HK-2 (cell line): Measurements from ENCODE around the gene CHCHD6.
A peak's percentile ranks its signal among the peaks of the same experiment; 100 is the strongest.

Source experiments
- DNase-seq: peaks from one replicate; pipeline ENCODE4 v3.0.0-alpha.2; 2018; ENCODE audit not compliant: unreplicated experiment

Gene CHCHD6

DNA sequence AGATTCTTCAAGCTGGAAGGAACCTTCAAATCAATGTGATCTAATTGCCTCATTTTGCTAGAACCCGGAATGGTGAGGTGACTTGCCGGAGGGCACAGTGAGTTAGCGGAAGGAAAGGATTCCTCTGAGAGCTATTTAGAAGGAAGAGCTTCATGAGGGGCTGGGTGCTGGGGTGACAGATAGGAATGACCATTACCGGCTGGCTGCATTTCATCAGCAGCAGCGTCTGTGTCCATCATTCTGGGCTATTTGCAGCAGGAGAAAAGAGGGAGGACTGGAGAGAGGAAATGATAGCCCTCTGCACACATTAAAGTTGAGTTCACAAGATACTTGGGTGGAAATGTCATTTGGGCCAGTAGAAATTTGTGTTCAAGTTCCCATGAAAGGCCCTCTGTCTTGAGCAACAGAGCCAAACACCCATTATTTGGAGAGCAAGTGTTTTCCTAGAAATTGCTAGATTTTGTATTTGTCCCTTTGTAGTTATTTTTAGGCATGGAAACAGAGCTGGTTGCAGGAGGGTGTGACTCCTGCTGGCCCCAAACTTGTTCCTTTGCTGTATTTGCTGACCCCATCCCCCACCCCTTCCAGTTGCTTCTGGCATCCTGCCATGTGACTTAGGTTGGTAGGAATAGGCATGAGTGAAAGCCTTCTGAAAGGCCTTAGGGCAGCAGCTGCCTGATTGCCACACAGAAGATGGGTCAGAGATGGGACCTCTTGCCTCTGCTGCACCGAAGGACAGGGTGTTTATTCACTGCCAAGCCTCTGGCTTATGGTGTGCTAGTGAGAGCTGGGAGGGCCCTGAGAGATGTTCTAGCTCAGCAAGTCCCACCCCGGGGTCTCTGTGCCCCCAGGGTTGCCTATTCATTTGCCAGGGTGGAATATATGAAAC is 191.4 kb downstream of the CHCHD6 start:
- DNase-seq: no peak

DNA sequence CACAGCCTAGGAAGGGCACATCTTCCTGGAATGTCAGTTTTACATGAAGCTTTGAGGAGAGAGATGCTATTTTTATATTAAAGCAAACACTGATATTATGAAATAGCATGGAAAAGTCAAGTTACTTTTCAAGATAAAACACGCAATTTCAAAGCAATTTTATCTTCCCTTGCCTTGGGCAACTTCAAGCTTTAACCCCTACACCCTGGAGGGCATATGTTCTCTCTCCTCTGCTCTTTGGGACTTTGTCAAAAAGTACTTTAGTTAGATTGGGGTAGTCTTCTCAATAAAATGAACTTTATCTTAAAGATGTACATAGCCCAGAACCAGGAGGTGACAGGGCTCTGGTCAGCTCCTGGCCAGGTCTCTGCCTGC is 192.0 kb downstream of the CHCHD6 start:
- DNase-seq: no peak

DNA sequence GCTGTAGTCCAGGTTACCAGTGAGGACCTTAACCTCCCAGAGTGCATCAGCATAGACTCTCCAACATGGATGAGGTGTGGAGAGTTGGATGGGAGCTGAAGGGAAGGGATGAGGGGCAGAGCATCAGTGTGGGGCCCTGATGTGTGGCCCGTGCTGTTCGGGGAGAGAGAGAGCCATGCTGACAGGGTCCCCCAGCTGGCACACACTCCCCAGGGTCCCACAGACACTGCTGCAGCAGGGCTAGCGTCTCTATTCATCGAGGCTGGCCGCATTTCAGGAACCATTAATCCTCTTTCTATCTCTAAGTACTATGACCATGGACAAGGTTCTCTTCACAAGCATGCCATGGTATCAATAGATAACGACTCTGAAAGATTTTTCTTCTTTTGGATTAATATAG is 192.9 kb downstream of the CHCHD6 start:
- DNase-seq: no peak

DNA sequence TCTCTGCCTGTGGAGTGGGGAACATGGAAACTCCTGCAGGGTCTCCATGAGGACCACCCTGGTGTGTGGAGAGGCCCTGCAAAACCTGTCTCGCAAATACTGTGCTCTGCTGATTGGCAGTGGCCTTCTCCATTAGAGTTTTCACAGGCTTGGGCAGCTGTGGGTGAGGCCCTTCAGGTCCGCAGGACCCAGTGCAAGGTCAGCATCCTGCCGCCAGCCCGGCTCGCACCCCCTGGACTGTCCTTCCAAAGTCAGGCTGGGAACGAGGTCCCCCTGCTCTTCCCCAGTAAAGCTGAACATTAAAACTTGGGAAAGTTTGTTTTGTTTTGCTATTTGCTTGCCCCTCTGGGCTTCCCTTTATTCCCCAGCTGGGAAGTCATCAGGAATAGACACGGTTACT is 193.9 kb downstream of the CHCHD6 start:
- DNase-seq: no peak

DNA sequence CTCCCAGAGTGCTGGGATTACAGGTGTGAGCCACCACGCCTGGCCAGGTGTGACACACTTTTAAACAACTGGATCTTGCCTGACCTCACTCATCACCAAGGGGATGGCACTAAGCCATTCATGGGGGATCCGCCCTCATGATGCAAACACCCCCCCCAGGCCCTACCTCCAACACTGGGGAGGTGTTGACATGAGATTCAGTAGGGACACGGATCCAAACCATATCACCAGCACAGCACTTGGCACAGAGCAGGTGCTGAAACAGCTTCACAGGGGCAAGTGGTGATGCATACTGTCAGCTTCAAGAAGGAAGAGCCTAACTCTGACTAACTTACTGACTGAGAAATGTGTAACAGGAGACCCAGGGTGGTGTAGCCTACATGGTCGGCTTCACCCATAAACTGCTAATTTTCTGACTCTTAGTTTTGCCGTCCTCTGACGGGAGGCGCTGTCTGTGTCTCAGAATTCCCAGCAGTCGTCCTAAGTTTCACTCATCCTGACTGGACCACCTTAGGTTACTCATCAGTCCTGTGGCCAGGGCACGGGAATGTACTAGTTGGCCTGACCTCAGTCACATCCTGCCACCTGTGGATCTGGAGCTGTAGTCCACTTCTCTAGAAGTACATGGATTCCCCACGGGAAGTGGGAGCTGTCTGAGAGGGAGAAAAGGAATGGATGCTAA is 197.0 kb downstream of the CHCHD6 start:
- no peak for DNase-seq

DNA sequence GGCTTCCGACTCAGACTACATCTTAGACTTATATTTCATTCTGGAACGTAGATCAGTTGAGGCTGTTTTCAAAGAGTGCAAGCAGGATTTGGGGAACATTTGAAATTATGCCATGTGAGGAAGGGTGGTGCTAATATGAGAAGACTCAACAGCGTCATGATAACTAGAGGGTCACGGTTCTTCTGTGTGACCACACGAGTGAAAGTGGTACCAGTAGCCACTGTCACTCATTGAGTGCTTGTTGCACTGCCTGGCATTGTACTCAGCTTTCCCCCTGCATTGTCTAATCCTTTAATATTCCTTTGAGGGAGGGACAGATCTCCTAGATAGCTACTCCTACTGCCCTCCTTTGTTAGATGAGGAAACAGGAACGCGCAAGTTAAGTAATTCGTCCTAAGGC is 197.6 kb downstream of the CHCHD6 start:
- DNase-seq: no peak

DNA sequence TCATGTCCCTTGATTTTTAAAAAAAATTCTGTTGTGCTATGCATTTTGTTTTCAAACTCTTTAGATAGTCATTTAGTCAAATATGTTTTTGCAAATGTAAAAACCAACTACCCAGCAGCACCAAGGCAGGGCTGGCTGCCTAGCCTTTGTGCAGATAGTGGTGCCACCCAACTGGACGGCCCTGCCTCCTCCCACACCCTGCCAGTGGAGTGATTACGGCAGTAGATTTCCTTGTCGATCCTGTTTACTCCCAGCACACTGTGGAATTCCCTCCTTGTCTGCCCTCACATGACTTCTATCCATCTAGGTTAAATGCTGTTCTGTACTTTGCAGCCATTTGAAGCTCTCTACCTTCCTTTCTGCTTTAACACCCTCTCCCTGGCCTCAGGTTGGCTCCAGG is 199.5 kb downstream of the CHCHD6 start:
- no peak for DNase-seq

DNA sequence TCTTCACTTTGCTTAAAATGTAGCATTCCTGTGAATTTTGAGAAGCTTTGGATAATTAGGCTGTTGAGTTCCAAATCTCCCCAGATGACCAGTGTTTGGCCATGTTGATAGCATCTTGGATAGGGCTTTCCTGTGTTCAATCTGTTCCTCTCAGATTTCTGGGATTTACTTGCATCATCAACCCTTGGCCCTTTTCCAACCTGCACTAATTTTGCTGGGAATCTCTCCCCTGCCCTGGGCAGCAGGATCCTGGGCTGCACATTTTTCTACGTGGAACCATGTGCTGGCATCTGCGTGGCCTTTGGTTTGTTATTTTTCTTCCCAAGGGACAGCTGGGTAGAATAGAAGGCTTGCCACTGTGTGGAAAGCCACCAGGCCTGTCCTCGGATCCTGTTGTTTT is 203.5 kb downstream of the CHCHD6 start:
- DNase-seq: no peak

DNA sequence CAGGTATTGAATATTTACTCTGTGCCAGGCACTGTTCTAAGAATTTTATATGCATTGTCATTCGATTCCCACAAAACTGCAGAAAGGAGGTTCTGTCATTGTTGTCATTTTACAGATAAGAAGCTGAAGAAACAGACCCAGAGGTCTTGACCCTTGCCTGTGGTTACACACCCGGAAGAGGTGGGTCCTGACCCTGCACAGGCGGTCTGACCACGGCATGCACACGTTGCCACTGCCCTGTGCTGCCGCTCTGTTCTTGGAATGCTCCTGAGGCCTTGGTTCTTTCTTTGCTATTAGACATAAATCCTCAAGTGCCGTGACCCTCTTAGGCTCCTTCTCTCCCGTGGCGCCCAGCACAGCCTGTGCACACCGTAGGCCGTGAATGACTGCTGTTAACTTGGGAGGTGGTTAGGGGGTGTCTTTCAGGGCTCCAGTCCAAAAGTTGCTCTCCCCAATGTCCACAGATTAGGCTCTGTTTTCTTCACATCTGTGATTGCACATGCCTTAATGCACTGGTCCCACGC is 204.8 kb downstream of the CHCHD6 start:
- DNase-seq: peak; percentile 34

DNA sequence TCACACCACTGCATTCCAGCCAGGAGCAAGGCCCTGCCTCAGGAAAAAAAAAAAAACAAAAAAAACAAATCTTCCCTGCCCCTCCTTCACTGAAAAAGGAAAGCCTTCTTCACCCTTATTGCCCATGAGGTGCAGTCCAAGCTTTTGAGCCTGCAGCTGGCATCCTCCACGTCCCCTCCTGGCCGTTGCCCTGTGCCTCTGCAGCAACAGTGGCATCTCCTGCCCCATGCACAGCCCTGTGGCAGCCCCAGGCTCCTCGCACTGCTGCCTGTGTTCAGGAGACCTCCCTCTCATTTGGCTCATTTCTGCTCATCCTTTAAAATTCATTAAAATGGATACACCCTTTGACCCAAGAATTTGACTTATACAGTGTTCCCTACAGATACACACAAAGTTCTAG is 206.2 kb downstream of the CHCHD6 start:
- no peak for DNase-seq

DNA sequence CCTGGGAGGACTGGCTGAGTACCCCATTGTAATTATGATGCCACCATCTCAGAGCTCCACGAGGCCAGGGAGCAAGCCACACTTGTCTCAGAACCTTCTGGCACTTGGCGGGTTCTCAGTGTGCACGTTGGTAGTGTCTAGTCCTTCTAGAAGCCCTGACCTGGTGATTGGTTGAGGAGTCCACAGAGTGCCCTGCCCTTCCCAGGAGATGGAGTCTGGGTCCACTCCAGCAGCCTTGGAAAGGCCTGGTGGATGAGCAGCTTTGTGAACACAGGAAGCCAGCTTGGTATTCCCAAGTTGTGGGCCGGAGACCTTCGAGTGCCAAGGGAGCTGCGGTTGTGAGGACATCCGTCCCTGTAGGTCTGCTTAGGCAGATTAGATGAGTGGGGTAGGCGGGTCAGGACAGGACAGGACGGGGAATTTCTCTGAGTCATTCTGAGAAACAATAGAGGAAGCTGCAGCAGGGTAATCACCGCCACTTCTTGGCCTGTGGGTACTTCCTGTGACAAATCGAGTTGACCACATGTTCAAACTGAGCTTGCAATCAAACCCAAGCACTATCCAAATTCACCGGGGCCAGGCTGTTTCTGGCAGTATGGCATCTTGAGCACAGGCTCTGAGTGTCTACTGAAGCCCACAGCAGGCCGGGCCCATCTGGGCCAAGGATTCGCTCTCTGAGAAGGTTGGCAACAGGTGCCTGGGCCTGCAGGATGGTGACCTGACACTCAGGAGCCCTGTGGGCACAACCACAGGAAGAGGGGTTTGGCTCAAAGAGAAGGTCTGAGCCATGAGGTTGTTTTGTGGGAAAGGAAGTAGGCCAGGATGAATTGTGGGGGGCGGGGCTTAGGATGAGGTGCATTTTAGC is 207.4 kb downstream of the CHCHD6 start:
- DNase-seq: peak; percentile 93

DNA sequence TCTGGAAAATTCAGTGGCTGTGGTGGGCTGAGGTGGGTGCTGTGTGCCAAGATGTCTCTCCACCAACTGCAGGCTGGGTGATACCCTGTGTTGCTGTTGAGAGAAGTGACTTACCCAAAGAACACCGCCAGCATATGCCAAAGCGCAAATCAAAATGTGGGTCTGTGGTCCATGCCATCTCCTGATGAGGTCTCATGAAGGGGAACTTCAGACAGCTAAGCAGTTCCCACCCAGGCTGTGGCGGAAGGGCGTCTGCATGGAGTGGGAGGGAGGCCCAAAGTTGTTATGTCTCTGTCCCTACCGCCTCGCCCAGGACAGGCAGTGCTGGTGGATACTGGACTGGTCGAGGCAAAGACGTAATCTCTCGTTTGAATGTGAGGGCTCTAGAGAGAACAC is 208.0 kb downstream of the CHCHD6 start:
- DNase-seq: no peak

DNA sequence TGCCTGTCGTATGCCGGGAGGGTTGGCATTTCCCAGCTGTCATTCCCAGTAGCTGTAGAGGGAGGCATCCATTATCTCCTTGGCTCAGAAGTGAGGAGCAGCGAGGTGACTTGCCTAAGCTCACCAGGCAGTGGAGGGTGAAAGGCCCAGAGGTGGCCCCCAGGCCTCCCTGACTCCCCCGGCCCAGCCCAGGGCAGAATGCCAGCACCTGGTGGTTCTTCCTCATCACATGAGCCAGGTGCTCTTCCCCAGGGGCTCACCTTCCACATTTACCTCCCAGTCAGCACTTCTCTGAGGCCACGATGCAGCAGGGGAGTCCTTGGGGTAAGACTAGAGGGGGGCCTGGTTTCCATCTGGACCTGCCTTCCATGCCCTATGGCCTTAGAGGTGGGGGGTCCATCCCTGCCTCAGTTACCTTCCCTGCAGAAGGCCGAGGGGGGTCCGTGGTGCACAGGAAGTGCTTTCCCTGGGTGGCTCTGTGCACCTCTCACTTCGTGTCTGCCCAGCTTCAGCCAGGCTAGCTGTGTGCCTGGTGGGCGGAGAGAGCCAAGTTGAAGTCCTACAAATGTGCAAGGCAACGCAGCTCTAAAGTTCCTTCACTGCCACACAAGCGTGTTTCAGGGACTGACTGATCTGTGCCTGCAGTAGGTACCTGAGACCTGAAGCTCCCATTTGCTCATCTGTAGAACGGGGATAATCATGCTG is 208.6 kb downstream of the CHCHD6 start:
- no peak for DNase-seq

DNA sequence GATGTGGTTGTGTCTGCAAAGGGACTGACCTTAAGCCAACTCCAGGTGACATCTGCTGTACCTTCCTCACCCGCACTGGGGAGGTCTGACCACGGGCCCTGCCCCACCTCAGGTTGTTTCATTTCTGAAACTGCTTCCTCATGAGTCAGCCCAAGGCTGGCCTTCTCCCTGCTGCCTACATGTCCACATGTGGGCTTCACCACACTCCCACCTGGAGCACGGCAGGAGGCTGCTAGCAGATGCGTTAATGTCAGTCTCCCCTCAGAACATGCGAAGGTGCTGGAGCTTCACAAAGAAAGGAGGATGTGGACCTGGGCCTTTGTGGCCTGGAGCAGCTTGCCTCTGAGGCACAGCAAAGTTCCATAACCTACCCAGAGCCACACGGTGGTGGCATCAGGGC is 209.5 kb downstream of the CHCHD6 start:
- peak; percentile 33 for DNase-seq

DNA sequence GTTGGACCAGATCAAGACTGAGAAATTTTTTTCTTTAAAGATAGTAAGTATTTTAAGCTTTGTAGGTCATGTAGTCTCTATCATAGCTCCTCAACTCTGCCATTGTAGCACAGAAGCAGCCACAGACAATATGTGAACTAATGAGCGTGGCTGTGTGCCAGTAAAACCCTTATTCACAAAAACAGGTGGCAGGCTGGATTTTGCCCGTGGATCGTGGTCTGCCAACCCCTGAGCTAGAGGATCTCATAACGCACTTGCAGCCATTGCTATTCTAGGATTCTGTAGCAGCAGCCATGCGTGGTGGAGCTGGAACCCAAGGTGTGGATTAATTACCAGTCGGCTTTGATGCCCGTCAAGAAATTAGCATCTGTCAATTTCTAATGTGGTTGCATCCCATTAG is 210.2 kb downstream of the CHCHD6 start:
- no peak for DNase-seq

DNA sequence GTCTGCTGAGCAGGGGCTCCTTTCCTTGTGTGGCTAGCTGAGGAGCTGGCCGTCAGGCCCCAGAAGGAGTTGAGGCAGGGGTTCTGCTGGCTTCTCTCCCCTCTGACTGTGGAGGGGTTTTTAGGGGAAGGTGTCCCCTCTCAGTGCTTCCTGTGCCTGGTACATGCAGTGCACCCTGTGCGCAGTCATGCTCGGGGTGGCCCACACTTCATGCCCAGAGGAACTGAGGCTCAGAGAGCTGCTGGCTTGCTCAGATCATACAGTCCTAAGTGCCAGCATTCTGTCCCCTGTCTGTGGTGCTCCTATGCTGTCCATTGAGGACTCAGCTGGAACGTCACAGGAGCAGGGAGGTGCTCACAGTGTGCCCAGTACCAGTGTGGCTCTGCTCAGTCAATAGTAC is 211.0 kb downstream of the CHCHD6 start:
- DNase-seq: no peak

DNA sequence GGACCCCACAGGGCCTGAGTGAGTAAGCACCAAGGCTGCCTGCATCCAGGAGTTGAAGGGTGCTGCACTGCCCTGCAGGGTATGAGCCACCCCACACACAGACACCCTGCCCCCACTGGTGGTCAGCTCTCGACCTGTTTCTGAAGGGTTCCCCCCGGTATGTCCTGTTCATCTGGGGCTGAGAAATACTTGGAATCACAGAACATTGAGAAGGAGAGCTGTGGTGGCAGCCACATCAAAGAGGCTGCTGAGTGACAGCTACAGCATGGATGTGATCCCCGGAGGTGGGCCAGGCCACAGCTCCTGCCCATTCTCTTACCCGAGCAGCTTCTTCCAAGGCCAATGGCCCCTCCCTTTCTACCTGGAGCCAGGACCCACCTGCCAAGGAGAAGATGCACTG is 212.5 kb downstream of the CHCHD6 start:
- DNase-seq: no peak

DNA sequence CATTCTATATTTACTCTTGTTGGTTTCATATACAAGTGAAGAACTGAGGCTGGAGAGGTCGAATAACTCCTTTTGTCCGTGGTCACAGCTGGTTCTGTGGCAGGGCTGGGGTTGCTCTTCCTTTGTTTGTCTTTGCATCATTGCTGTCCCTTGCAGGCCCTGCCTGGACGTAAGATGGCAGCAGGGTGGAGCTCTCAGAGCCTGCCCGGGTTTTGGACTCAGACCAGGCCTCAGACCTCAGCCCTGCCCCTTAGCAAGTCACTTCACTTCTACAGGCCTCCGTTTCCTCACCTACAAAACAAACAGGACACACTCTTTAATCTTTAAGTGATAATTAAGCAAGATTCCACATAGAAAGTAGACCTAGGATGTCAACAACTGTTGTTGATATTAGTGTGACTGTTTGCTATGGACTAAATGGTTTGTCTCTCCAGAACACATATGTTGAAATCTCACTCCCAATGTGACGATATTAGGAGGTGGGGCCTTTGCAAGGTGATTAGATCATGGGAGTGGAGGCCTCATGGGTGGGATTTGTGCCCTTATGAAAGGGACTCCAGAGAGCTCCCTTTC is 213.3 kb downstream of the CHCHD6 start:
- DNase-seq: no peak

DNA sequence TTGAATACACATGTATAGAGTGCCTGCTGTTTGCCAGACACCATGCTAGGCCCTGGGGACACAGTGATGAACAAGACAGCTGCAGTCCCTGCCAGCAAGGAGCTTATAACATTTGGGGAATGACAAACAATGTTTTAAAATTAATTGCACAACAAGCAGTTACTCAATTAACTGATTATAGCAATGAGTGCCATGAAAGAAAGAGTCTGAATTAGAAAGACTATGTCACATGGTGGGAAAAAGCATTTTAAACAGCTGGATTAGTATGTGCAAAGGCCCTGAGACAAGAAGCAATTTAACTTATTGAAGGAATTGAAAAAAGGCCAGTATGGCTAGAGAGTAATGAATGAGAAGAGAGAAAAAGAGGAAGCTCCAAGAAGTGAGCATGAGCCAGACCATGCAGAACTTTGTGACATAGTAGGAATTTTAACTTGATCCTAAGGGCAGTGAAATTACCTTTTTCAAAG is 214.3 kb downstream of the CHCHD6 start:
- no peak for DNase-seq

DNA sequence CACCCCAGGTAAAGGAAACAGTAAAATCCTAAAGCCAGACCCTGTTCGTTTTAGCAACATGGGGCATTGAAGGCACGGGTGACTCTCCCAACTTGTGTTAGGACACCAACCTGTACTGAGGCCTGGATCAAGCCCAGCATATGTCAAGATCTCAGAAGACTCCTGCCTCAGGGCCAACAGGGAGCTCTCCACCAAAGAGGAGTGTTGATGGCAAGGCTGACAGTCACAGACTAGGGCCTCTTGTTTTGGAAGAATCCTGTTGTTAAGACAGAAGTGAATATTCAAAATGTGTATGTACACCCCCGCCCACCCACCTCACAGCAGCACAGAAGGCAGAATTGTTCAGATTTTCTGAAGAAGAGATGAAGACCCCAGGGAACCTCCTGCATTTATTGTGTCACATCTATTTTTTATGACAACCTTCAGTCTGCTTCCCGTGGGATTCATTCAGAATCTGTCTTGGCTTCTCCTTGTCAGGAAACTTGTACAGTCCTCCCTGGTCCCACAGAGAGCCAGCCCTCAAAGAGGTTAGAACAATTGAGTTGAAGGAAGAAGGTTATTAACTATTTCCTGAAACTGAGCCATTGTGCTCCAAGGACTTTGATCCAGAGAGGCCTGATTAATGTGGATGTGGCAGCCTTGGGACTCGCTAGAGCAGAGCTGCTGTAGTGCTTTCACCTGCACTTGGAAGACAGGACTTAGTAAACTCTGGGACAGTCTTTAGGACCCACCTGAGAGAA is 217.2 kb downstream of the CHCHD6 start:
- no peak for DNase-seq
